ENCODE results near the gene HSPA1A.
"Not testable (repeated sequence)": the region's sequence is repeated elsewhere in the genome, so short reads cannot be mapped to it uniquely, and the experiment has no call there.

HSPA1A gene

DNA sequence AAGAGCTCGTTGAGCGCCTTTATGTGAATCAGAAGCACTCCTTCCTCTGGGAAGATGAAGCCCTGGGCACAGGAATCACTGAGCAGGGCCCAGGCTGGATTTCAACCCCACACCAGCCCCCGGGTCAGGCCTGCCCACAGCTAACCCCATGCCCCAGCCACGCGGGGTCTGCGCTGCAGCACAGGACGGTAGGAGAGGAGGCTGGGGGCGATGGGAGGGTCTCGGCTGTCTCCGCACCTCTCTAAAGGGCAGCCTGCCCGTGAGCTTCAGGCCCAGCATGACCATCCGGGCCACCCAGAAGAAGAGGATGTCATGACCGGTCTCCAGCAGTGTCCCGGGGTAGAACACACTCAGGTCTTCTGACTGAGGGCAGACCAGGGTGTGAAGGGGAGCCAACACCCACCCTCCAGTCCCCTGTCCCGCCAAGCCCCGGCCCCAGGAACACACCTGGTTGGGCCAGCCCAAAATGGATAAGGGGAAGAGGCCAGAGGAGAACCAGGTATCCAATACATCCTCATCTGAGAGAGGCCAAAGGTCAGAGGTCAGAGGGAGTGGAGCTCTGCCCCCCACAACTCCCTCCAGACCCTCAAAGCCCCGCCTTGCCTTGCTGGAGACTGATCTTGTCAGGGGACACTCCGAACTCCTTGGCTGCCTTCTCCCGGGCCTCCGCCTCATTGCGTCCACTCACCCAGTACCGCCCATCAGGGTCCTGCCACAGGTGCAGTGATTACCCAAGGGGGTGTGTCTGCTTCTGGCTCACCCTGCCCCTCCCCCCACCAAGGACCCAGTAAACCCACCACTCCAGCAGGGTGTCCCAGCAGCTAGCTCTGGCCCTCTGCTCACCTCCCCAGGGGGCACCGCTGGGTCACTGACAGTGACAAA, 33.9 kb upstream of the HSPA1A start:
- DNase-seq, result no peak

- no peak for DNase-seq
These were observed 33.1 kb upstream of the HSPA1A start for GRCh38 chr6:31782126-31782855.

DNA sequence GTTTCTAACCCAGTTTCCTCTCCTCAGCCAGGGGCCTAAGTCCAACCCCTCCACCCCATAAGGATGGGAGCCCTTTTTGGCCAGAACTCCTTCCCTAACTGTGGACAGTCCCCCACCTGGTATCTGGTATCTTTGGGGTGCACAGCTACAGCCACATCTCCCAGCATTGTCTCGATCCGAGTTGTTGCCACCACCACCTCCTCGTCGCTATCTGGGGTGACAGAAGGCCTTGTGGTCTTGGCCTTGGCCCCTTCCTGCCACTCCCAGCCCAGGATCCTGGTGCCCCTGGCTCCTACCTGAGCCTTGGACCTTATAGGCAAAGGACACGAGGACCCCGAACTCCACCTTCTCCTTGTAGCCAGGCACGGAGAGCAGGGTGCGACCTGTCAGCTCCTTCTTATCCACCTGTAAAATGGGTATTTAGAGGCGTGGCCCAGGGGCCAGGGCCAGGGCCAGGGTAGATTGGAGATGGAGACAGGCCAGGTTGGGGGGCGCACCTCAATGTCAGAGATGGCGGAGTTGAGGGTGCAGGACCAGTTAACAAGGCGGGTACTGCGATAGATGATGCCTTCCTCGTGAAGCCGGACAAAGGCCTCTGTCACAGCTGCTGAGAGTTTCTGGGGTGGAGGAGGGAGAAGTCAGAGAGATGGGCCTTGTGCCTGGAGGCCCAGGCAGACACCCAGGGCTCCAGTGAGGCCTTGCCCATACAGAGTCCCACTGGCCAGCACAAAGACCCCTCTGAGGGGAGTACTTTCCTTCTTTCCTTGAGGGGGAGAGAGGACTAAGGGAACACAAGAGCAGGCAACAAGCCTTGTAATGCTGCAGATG, 31.0 kb upstream of the HSPA1A start:
- DNase-seq, result no peak

DNA sequence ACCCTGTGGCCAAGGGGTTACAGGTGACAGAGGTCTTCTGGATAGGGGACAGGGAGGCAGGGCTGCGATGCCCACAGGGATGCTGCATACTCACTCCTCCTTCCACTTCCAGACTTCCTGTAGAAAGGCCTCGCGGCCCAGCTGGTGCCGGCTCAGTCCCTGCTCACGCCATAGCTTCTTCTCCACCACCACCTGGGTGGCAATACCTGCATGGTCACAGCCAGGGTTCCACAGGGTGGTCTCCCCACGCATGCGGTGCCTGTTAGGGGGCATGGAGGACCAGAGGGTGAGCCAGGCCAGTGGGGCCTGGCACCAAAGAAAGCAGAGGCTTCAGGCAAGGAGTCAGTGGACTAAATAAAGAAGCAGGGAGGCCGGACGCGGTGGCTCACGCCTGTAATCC, 29.9 kb upstream of the HSPA1A start:
- no peak for DNase-seq

DNA sequence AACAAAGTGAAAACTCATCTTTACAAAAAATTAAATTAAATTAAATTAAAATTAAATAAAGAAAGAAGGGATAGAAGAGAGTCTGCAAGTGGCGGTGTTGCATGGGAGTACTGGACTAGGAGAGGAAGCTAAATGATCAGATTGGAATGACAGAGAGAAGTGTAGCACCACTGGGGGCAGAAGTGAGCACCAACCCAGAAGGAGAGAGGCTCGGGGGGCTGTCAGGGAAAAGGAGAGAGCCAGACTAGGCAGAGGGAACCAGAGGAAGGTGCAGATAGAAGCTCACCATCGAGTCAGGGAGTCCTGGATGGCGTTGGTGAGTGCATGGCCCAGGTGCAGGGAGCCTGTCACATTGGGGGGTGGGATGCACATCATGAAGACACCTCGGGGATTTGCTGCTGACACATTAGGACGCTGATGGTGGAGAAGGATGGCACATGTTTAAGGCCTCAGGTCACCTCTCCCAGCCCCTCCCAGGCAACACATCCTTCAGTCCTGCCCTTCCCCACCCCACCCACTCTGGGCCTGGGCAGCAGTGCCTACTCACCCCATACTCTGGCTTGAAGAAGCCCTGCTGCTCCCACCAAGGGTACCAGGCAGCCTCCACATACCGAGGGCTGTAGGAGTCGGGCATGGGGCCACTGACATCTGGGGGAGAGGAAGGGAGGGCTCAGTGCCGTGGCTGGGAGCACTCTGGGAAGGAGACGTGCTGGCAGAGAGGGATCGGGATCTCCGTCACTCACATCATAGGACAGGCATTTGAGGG, 23.8 kb upstream of the HSPA1A start:
- peak; percentile 63 for DNase-seq

DNA sequence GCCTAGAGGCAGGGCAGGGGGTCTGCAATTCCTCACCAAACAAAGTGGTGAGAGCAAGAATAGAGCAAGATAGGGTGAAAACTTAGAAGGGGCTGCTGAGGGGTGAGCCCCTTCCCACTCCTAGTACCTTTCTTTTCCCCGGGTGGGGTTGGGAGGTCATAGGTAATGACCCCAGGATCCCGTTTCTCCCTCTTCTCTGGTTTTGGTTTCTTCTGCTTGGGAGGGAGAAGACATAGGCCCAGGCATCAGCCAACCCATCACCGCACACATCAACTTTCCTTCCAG, 23.3 kb upstream of the HSPA1A start:
- DNase-seq, result no peak

DNA sequence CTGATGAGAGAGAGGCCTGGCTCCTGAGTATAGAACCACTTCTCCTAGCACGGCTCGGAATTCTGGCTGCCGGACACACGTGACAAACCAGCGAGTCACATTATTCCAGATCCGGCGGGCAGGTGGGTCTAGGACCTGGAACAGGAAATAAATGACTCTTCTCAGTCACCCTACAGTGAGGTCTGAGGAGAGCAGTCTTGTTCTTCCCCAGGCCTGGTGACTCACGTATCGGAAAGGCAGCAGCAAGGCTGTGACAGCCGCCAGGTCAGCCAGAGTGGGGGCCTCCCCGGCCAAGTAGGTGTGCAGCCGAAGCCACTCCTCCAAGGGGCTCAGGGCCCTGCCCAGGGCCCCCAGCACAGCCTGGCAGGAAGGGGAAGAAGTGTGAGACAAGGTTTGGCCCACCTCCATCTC, 22.6 kb upstream of the HSPA1A start:
- DNase-seq, result peak; percentile 88

DNA sequence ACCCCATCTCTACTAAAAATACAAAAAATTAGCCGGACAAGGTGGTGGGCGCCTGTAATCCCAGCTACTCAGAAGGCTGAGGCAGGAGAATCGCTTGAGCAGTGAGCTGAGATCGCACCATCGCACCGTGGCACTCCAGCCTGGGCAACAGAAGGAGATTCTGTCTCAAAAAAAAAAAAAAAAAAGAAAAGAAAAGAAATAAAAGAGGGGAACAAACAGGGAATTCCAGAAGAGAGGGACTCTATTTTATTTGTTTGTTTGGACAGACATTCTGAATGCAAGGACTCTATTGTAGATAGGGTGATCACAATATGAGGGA, 21.5 kb upstream of the HSPA1A start:
- DNase-seq, result not testable (repeated sequence)

- peak; percentile 37 for DNase-seq
These were observed 21.0 kb upstream of the HSPA1A start for GRCh38 chr6:31794294-31794865.

DNA sequence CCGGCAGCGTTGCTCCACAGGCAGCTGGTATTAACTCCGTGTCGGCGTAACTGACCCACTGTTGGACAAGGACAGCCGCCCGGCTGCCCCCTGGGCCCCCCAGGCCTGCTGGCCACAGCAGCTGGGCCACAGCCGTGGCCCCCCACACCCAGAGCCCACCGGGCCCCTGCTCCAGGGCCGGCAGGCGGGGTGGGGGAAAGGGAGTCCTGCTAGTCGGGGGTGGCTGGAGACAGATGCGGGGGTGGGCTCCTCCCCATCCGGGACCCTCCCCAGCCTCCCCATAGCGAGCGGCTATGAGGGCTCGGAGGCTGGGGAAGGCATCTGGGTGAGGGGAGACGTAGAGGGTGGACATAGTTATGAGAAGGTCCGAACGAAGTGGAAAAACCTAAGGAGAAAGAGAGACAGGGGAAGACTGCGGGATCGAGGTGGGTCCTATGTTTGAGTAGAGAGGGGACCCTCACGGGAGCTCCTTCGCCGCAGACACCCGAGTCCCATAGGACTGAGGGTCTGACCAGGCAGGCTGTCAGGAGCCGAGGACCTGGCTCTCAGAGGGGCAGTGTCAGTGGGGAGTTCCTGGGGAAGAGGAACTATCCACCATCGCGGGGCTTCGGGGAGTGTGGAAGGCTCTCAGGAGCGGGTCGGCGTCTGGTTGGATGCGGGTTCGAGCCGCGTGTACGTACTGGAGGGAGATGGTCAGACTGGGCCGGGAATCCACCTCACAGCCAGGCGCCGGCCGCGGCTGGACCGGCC, 20.3 kb upstream of the HSPA1A start:
- no peak for DNase-seq

GRCh38 chr6:31795616-31796298, 19.6 kb upstream of the HSPA1A start, which contains the start of gene VARS1:
Gene VARS1 (minus strand): TSS chr6:31795752. CDS start chr6:31795217, 535 bp downstream.
- peak; percentile 96 for DNase-seq

DNA sequence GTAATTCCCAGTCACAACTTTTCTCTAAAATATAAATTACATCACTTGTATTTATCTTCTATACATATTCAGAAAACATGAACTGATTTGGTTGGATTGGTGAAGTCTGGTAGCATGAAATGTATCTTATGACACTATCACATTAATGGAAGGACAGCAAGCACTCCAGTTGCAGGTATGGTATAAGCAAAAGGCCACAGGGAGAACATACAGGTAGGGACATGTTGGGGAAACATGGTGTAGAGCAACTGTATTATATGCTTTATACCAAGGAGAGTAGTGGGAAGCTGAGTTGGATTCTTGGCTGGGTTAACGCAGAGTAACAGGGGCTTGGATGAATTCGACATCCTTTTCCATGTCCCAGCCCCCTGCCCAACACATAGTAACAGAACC, 18.4 kb upstream of the HSPA1A start:
- DNase-seq, result no peak

DNA sequence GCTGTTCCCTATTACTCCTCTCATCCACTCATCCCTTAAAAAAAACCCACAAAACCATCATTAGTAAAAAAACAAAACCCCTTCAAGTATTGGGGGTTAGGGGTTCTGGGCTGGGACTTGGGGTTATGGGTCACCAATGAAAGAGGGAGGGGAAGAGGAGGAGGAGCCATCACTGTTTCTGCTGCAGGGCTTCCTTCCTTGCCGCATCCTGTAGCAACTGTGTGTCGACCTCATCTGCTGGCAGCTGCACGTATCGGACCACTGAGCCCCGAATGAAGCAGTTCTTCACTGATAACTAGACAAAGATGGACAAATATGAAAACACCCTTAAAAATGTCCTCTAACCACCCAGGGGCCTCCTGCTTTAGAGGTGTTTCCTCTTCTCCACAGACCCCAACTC, 17.8 kb upstream of the HSPA1A start:
- no peak for DNase-seq

DNA sequence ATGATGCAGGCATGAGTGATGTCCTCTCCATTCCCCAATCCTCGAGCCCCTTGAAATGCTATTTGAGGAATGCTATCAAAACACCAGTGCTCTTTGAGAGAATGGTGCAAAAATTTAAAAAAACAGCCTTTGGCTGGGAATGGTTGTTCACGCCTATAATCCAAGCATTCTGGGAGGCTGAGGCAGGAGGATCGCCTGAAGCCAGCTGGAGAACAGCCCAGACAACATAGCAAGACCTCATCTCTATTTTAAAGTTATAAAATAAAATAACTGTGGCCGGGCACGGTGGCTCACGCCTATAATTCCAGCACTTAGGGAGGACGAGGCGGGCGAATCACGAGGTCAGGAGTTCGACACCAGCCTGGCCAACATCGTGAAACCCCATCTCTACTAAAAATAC, 15.6 kb upstream of the HSPA1A start:
- DNase-seq, result no peak

DNA sequence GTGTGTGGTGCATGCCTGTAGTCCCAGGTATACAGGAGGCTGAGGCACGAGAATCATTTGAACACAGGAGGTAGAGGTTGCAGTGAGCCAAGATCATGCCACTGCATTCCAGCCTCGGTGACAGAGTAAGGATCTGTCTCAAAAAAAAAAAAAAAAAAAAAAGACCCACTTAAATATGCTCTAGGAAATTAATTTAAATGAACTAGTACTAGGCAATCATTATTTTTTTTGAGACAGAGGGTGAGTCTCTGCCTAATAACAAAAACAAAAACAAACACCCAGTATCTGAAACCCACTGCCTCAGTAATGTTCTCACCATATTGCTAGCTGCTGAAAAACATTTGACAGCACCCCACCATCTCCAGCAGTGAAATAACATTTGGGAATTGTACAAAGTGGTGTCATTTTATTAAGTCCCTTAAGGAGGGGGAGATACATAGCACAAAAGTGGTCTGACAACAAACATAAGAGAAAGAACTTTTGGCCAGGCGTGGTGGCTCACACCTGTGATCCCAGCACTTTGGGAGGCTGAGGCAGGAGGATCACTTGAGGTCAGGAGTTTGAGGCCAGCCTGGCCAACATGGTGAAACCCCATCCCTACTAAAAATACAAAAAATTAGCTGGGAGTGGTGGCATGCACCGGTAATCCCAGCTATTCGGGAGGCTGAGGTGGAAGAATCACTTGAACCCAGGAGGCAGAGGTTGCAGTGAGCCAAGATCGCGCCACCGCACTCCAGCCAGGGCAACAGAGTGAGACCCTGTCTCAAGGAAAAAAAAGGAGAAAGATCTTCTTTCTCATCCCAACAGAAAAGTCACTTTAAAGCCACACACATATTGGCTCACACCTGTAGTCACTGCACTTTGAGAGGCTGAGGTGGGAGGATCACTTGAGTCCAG, 14.1 kb upstream of the HSPA1A start:
- DNase-seq, result not testable (repeated sequence)

GRCh38 chr6:31805939-31806469, 9.3 kb upstream of the HSPA1A start:
- no peak for DNase-seq

DNA sequence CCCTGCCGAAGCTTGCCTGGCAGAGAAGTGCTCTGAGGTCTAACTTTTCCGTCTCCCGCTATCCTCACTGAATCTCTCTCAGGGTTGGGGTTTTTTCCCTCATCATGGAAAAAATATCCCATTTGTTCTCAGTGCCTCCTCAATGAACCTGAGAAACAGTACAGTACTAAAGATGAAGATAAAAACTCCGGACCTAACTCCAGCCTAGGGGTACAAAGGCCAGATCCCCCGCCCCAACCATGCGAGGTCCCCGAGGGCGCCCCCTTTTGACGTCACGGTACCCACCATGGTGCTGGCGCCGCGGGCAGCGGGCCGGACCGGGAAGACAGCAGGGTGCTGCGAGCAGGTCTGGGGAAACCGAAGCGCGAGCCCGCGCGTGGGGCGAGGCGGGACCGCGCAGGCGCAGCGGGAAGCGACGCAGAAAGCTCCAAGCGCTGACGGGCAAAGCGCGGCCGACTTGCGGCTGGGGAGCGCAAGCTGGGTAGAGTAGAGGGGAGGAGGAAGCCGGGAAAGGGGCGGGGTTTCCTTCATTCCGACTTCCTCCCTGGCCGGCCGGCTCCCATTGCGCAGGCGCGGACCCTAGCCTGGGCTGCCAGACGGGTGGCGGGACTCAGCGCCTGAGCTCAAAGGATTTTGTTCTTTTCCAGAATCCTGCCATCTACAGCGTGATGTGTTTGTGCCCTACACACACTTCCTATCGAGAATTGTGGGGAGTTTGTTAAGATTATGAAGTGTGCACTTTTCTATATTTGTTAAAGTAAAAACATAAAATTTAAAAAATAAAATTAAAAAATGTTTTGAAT, 8.7 kb upstream of the HSPA1A start, which contains the start of gene LSM2:
TSS of gene LSM2 (minus strand) at position 497 of the 803 bp plus-strand sequence. CDS start at position 288, 209 bp downstream.
- peak; percentile 97 for DNase-seq

GRCh38 chr6:31808599-31808998, 6.7 kb upstream of the HSPA1A start:
- not testable (repeated sequence) for DNase-seq

- DNase-seq, result no peak
These were observed 3.7 kb upstream of the HSPA1A start for GRCh38 chr6:31811645-31812044.

Measured in RPMI8226 (cell line).